ENCODE results near the gene ARHGAP5.
A peak's percentile ranks its signal among the peaks of the same experiment; 100 is the strongest.

The ARHGAP5 gene

GRCh38 chr14:32202998-32203882, 126.1 kb downstream of the ARHGAP5 start, which contains the start of gene RNU6-8:
Gene RNU6-8 (minus strand): TSS chr14:32203269.
- H3K27me3 ChIP-seq (replicated peaks; ENCODE audit: insufficient read depth, low read length) = no peaks in the 10 kb centered on the region
- peak within 1 kb of the TSS; percentile 88 for H3K27ac ChIP-seq (ENCODE audit: low read length)
- peak within 1 kb of the TSS; percentile 66 for H3K4me3 ChIP-seq (ENCODE audit: low read length)
- H3K4me1 ChIP-seq (ENCODE audit: low read length) = peaks cover 29% of the 10 kb centered on the region
- peaks cover 32% of the 10 kb centered on the region for H3F3A ChIP-seq (ENCODE audit: insufficient read depth, low read length)
- H3K4me2 ChIP-seq (ENCODE audit: low read depth, low read length) = peak within 1 kb of the TSS; percentile 94
- H3K9me3 ChIP-seq (replicated peaks; ENCODE audit: insufficient read depth, low read length) = no peaks in the 10 kb centered on the region
- 0 out of 2 replicates have a peak within 1 kb of the TSS, but pooled peaks have one; percentile 56 for H2AFZ ChIP-seq (ENCODE audit: low read length)
- DNase-seq = peak; percentile 83
- no peaks in the 10 kb centered on the region for H3K79me2 ChIP-seq (ENCODE audit: low read length)
- no peaks in the 10 kb centered on the region for H3K9me2 ChIP-seq (replicated peaks; ENCODE audit: insufficient read depth, low read length)
- H3K36me3 ChIP-seq (replicated peaks; ENCODE audit: insufficient read depth, low read length) = no peaks in the 10 kb centered on the region
- no peak for TF ChIP-seq EZH2phosphoT487 (IDR thresholded peaks at IDR 0.05; ENCODE audit: low read length)
- no peak for TF ChIP-seq CTCF (IDR thresholded peaks at IDR 0.05; ENCODE audit: low read length)
- TF ChIP-seq EZH2 (optimal IDR thresholded peaks at IDR 0.05; ENCODE audit: low read depth, low read length) = no peak
- H4K20me1 ChIP-seq (ENCODE audit: insufficient read depth, low read length) = no peaks in the 10 kb centered on the region
- peak within 1 kb of the TSS; percentile 94 for H3K9ac ChIP-seq (ENCODE audit: low read length)

- Histone ChIP-seq H3K36me3 (replicated peaks; ENCODE audit: insufficient read depth, low read length) (no peaks in the 10 kb centered on the region), H3K27me3 (replicated peaks; ENCODE audit: insufficient read depth, low read length) (no peaks in the 10 kb centered on the region), H3K4me2 (ENCODE audit: low read depth, low read length) (peak overlapping the region; percentile 65), H2AFZ (ENCODE audit: low read length) (0 out of 2 replicates have a peak overlapping the region, but pooled peaks have one; percentile 27), H3K9ac (ENCODE audit: low read length) (peak overlapping the region; percentile 94; the same call in 1 of the 2 replicates), H4K20me1 (ENCODE audit: insufficient read depth, low read length) (no peaks in the 10 kb centered on the region), H3K4me3 (ENCODE audit: low read length) (peak overlapping the region; percentile 59), H3F3A (ENCODE audit: insufficient read depth, low read length) (peaks cover 29% of the 10 kb centered on the region), H3K27ac (ENCODE audit: low read length) (no peak overlapping the region), H3K9me3 (replicated peaks; ENCODE audit: insufficient read depth, low read length) (no peaks in the 10 kb centered on the region), H3K9me2 (replicated peaks; ENCODE audit: insufficient read depth, low read length) (no peaks in the 10 kb centered on the region), H3K4me1 (ENCODE audit: low read length) (peaks cover 22% of the 10 kb centered on the region), H3K79me2 (ENCODE audit: low read length) (no peaks in the 10 kb centered on the region)
- no peak for DNase-seq
- TF ChIP-seq EZH2 (optimal IDR thresholded peaks at IDR 0.05; ENCODE audit: low read depth, low read length) (no peak), EZH2phosphoT487 (IDR thresholded peaks at IDR 0.05; ENCODE audit: low read length) (no peak), CTCF (IDR thresholded peaks at IDR 0.05; ENCODE audit: low read length) (no peak)
Measured at GRCh38 chr14:32203928-32204357, 126.8 kb downstream of the ARHGAP5 start.

- Histone ChIP-seq H3K27me3 (replicated peaks; ENCODE audit: insufficient read depth, low read length) (no peaks in the 10 kb centered on the region), H3K9me3 (replicated peaks; ENCODE audit: insufficient read depth, low read length) (no peaks in the 10 kb centered on the region), H2AFZ (ENCODE audit: low read length) (no peak overlapping the region), H3K4me2 (ENCODE audit: low read depth, low read length) (peak overlapping the region; percentile 72), H3K9ac (ENCODE audit: low read length) (no peak overlapping the region), H4K20me1 (ENCODE audit: insufficient read depth, low read length) (no peaks in the 10 kb centered on the region), H3K36me3 (replicated peaks; ENCODE audit: insufficient read depth, low read length) (no peaks in the 10 kb centered on the region), H3K9me2 (replicated peaks; ENCODE audit: insufficient read depth, low read length) (no peaks in the 10 kb centered on the region), H3F3A (ENCODE audit: insufficient read depth, low read length) (peaks cover 21% of the 10 kb centered on the region), H3K79me2 (ENCODE audit: low read length) (no peaks in the 10 kb centered on the region), H3K4me3 (ENCODE audit: low read length) (0 out of 2 replicates have a peak overlapping the region, but pooled peaks have one; percentile 7), H3K4me1 (ENCODE audit: low read length) (peaks cover 15% of the 10 kb centered on the region), H3K27ac (ENCODE audit: low read length) (peak overlapping the region; percentile 63)
- DNase-seq = no peak
- no peak for TF ChIP-seq CTCF (IDR thresholded peaks at IDR 0.05; ENCODE audit: low read length)
- TF ChIP-seq EZH2phosphoT487 (IDR thresholded peaks at IDR 0.05; ENCODE audit: low read length) = no peak
- no peak for TF ChIP-seq EZH2 (optimal IDR thresholded peaks at IDR 0.05; ENCODE audit: low read depth, low read length)
Measured at GRCh38 chr14:32205554-32205953, 128.4 kb downstream of the ARHGAP5 start.
